Heart left ventricle (tissue), 13 donors: ENCODE measurements around the gene TSC1.

Experiments
- POLR2A ChIP-seq, 2 donors: fragments of 450-650 bp; IDR thresholded peaks; one replicate each; pipeline ENCODE4 v1.6.1; 2017; ENCODE audit warnings: antibody characterized with exemption in 2 of 2, mild to moderate bottlenecking in 2 of 2, moderate library complexity in 2 of 2
- TF ChIP-seq, protein P1 (sequence below), 12 donors: fragments of 200-600 bp; sonication (generic) in 4 of 12; IDR thresholded peaks; one replicate each; pipeline versions ENCODE4 v1.5.0 to v1.8.0; 2018 to 2022; ENCODE audit warnings: antibody characterized with exemption in 12 of 12, mild to moderate bottlenecking in 5 of 12
- donor health status: ischemic (EF 13 %, LVEDD 7.1; RV severe dilation, severe dysfunction).
- donor health status: DM: no; HTN: yes; CAD: no.
- donor health status: DM: no; HTN: no; CAD: no.
- donor health status: ischemic (EF 25% LVEDD 6.9; RV normal size, moderate dysfunction).
- donor health status: ischemic (EF 25% LVEDD 5.7; RV mildly dilated, moderate dysfunction).
- donor health status: ischemic (EF 35%, LVEDD 5.7; RV mildly dilated, moderate dysfunction).
- donor health status: nonischemic (EF 11% LVEDD 7.7; RV severe dilation, severe dysfunction).
- donor health status: DM: yes; HTN: yes; CAD: no.
- donor health status: PGD.
- donor health status: ischemic (EF 29% LVEDD 5.4; RV normal size, mild dysfunction).
- donor health status: nonischemic (EF 23%, LVEDD 6.1; RV moderate dilation, normal function).

DNA sequence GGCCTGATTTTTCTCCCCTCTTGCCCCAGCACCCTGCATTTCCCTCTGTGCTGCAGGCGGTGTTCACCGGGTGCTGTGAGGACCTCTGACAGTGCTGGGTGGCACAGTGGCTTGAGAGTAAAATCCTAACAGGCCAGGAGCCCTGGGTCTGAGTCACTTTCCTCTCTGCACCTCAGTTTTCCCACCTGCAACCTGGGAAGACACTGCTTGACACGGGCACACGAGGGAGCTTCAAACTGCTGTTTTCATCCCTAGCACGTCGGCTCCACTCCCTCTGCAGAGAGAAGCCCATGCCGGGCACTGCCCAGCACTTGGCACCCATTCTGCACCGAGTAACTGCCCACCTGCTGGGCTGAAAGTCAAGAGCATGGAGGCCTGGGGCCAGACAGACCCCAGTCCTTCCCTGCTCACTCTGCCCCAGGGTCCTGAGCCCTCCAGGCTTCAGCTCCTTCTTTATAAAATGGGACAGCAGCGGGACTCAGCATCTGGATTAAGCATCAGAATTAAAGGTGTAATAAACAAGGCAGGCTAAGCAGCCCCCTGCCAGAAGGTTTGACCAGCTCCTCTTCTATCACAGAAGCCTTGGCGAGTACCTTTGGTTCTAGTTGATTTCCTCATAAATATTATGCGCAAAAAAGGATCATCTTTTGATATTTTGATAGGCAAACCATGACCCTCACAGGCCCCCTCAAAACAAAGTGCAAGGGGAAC, 39.2 kb upstream of the TSC1 start:
- TF ChIP-seq, protein P1, sequence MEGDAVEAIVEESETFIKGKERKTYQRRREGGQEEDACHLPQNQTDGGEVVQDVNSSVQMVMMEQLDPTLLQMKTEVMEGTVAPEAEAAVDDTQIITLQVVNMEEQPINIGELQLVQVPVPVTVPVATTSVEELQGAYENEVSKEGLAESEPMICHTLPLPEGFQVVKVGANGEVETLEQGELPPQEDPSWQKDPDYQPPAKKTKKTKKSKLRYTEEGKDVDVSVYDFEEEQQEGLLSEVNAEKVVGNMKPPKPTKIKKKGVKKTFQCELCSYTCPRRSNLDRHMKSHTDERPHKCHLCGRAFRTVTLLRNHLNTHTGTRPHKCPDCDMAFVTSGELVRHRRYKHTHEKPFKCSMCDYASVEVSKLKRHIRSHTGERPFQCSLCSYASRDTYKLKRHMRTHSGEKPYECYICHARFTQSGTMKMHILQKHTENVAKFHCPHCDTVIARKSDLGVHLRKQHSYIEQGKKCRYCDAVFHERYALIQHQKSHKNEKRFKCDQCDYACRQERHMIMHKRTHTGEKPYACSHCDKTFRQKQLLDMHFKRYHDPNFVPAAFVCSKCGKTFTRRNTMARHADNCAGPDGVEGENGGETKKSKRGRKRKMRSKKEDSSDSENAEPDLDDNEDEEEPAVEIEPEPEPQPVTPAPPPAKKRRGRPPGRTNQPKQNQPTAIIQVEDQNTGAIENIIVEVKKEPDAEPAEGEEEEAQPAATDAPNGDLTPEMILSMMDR (IDR thresholded peaks at IDR 0.05) = no peak
- TF ChIP-seq POLR2A (IDR thresholded peaks at IDR 0.05) = no peak
